ENCODE results near the gene ZNF507. TPM values are rescaled to one million over a fixed set of nuclear protein-coding genes. Genes with fewer than 3 reads are reported as not detected.

Gene ZNF507
- total and polyA plus RNA-seq, 4 donors: 2.9 to 14.1 (median 7.1) TPM

DNA sequence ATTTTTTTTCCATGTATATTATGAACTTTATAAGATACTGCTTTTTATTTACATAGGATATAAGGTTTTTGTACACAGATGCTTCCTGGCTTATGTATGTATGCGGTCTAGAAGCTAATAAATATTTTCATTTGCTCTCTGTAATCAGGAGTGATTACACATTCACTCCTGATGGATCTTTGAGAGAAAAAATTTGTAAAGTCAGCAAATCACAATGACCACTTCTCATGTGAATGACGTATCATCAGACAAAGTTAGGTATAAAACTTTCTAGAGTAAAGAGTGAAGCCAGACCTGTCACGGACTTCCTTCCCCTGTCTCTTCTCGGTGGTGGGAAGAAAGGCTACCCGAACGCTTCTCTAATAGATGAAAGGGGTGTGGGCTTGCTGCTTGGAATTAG lies 91.3 kb downstream of the ZNF507 start:
- Histone ChIP-seq H3K9me3 (ENCODE audit: control insufficient read depth in 4 of 4, low read length in 3 of 4) (no peaks in the 10 kb centered on the region), H3K4me3 (ENCODE audit: low read depth in 1 of 3, low read length in 3 of 3) (no peak overlapping the region), H3K9ac (ENCODE audit: low read depth in 1 of 2, low read length in 2 of 2) (no peak overlapping the region), H3K27ac (ENCODE audit: low read depth in 1 of 2, low read length in 2 of 2) (no peak overlapping the region), H3K27me3 (ENCODE audit: control insufficient read depth in 4 of 4, insufficient read depth in 4 of 4, low read length in 3 of 4) (no peaks in the 10 kb centered on the region), H3K4me1 (ENCODE audit: control insufficient read depth in 4 of 4, insufficient read depth in 4 of 4, low read length in 3 of 4) (no peaks in the 10 kb centered on the region), H3K36me3 (ENCODE audit: control insufficient read depth in 4 of 4, insufficient read depth in 3 of 4, low read depth in 1 of 4, low read length in 3 of 4) (peaks cover 0 to 7% (median 1%) of the 10 kb centered on the region in 4 donors)
- DNase-seq (ENCODE audit: low spot score): no peak
- TF ChIP-seq RXRA (IDR thresholded peaks at IDR 0.05): no peak
- no peak for TF ChIP-seq RAD21 (IDR thresholded peaks at IDR 0.05)
- TF ChIP-seq, protein P1, sequence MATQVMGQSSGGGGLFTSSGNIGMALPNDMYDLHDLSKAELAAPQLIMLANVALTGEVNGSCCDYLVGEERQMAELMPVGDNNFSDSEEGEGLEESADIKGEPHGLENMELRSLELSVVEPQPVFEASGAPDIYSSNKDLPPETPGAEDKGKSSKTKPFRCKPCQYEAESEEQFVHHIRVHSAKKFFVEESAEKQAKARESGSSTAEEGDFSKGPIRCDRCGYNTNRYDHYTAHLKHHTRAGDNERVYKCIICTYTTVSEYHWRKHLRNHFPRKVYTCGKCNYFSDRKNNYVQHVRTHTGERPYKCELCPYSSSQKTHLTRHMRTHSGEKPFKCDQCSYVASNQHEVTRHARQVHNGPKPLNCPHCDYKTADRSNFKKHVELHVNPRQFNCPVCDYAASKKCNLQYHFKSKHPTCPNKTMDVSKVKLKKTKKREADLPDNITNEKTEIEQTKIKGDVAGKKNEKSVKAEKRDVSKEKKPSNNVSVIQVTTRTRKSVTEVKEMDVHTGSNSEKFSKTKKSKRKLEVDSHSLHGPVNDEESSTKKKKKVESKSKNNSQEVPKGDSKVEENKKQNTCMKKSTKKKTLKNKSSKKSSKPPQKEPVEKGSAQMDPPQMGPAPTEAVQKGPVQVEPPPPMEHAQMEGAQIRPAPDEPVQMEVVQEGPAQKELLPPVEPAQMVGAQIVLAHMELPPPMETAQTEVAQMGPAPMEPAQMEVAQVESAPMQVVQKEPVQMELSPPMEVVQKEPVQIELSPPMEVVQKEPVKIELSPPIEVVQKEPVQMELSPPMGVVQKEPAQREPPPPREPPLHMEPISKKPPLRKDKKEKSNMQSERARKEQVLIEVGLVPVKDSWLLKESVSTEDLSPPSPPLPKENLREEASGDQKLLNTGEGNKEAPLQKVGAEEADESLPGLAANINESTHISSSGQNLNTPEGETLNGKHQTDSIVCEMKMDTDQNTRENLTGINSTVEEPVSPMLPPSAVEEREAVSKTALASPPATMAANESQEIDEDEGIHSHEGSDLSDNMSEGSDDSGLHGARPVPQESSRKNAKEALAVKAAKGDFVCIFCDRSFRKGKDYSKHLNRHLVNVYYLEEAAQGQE (IDR thresholded peaks at IDR 0.05): no peak
- TF ChIP-seq, protein P2, sequence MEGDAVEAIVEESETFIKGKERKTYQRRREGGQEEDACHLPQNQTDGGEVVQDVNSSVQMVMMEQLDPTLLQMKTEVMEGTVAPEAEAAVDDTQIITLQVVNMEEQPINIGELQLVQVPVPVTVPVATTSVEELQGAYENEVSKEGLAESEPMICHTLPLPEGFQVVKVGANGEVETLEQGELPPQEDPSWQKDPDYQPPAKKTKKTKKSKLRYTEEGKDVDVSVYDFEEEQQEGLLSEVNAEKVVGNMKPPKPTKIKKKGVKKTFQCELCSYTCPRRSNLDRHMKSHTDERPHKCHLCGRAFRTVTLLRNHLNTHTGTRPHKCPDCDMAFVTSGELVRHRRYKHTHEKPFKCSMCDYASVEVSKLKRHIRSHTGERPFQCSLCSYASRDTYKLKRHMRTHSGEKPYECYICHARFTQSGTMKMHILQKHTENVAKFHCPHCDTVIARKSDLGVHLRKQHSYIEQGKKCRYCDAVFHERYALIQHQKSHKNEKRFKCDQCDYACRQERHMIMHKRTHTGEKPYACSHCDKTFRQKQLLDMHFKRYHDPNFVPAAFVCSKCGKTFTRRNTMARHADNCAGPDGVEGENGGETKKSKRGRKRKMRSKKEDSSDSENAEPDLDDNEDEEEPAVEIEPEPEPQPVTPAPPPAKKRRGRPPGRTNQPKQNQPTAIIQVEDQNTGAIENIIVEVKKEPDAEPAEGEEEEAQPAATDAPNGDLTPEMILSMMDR (IDR thresholded peaks at IDR 0.05; ENCODE audit: low read depth, low read length, missing input control): no peak
- TF ChIP-seq TAF1 (conservative IDR thresholded peaks at IDR 0.05): no peak
- TF ChIP-seq JUND (IDR thresholded peaks at IDR 0.05): no peak
- TF ChIP-seq EGR1 (IDR thresholded peaks at IDR 0.05; ENCODE audit: low read depth in 2 of 2): no peak
- TF ChIP-seq SP1 (IDR thresholded peaks at IDR 0.05): no peak
- TF ChIP-seq, protein P3, sequence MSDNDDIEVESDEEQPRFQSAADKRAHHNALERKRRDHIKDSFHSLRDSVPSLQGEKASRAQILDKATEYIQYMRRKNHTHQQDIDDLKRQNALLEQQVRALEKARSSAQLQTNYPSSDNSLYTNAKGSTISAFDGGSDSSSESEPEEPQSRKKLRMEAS (IDR thresholded peaks at IDR 0.05): no peak
- TF ChIP-seq HNF4A (conservative IDR thresholded peaks at IDR 0.05): no peak
- no peak for TF ChIP-seq YY1 (IDR thresholded peaks at IDR 0.05)
- TF ChIP-seq, protein P4, sequence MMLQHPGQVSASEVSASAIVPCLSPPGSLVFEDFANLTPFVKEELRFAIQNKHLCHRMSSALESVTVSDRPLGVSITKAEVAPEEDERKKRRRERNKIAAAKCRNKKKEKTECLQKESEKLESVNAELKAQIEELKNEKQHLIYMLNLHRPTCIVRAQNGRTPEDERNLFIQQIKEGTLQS (IDR thresholded peaks at IDR 0.05): no peak
- WGBS: 96% methylated on average over 6 of the region's 6 CpGs

DNA sequence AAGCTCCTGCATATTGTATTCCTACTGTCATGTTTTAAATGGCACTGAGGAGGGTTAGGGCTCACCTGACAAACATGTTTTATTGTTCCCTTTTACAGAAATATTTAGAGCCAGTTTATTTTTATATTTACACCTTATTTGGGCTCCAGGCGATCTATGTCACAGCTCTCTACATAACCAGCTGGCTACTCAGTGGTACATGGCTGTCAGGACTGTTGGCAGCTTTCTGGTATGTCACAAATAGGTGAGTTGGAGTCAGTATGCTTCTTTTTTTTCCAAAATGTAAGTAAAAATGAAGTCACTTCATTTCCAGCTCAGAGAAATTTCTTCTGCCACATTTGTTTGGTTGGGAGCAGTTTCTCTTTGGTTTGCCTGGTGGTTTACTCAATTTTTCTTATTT lies 91.7 kb downstream of the ZNF507 start:
- WGBS: 98% methylated on average over 1 of the region's 1 CpG

More for the DNA sequence above, 91.7 kb downstream of the ZNF507 start:
- Histone ChIP-seq H3K27me3 (ENCODE audit: control insufficient read depth in 4 of 4, insufficient read depth in 4 of 4, low read length in 3 of 4) (no peaks in the 10 kb centered on the region), H3K4me1 (ENCODE audit: control insufficient read depth in 4 of 4, insufficient read depth in 4 of 4, low read length in 3 of 4) (no peaks in the 10 kb centered on the region), H3K36me3 (ENCODE audit: control insufficient read depth in 4 of 4, insufficient read depth in 3 of 4, low read depth in 1 of 4, low read length in 3 of 4) (peaks cover 0 to 7% (median 1%) of the 10 kb centered on the region in 4 donors), H3K9ac (ENCODE audit: low read depth in 1 of 2, low read length in 2 of 2) (no peak overlapping the region), H3K27ac (ENCODE audit: low read depth in 1 of 2, low read length in 2 of 2) (no peak overlapping the region), H3K9me3 (ENCODE audit: control insufficient read depth in 4 of 4, low read length in 3 of 4) (no peaks in the 10 kb centered on the region), H3K4me3 (ENCODE audit: low read depth in 1 of 3, low read length in 3 of 3) (no peak overlapping the region)
- DNase-seq (ENCODE audit: low spot score): no peak
- TF ChIP-seq TAF1 (conservative IDR thresholded peaks at IDR 0.05) (no peak), JUND (IDR thresholded peaks at IDR 0.05) (no peak)
- TF ChIP-seq, protein P4 (IDR thresholded peaks at IDR 0.05): no peak
- TF ChIP-seq, protein P3 (IDR thresholded peaks at IDR 0.05): no peak
- TF ChIP-seq, protein P2 (IDR thresholded peaks at IDR 0.05; ENCODE audit: low read depth, low read length, missing input control): no peak

Other genes with a start within 250 kb of the ZNF507 start
- 10 to 100 TPM; 11.5 to 13.0 TPM for gene DPY19L3, start 60.2 kb downstream of the ZNF507 start, total RNA-seq
- 1 to 10 TPM; 2.7 to 3.3 TPM for gene DPY19L3, start 60.2 kb downstream of the ZNF507 start, polyA plus RNA-seq
- gene PDCD5, start 235.6 kb downstream of the ZNF507 start, total RNA-seq: 10 to 100 TPM; 25.4 to 25.8 TPM
- gene PDCD5, start 235.6 kb downstream of the ZNF507 start, polyA plus RNA-seq: 10 to 100 TPM; 46.7 to 90.8 TPM

Measured in liver (tissue), 9 donors.